Mesothelial cell of epicardium (in vitro differentiated cells): ENCODE data around the gene DCUN1D5. TPM values are rescaled to one million over a fixed set of nuclear protein-coding genes. Genes with fewer than 3 reads are reported as not detected.

Source experiments
- DNase-seq, 2 experiments: peaks; one replicate each; pipeline ENCODE4 v3.0.0; 2021; ENCODE audit warnings: low spot score in 2 of 2; ENCODE audit not compliant: unreplicated experiment in 2 of 2
- H3K27ac Mint-ChIP-seq: 2 replicates; pipeline ENCODE4 v1.8.0; 2021; ENCODE audit warnings: mixed read lengths
- H3K27me3 Mint-ChIP-seq: 2 replicates; pipeline ENCODE4 v1.8.0; 2021; ENCODE audit warnings: low read depth, mixed read lengths
- H3K36me3 Mint-ChIP-seq: 2 replicates; pipeline ENCODE4 v1.8.0; 2021; ENCODE audit warnings: mixed read lengths
- H3K4me1 Mint-ChIP-seq: 2 replicates; pipeline ENCODE4 v1.8.0; 2021; ENCODE audit warnings: mixed read lengths
- H3K4me3 Mint-ChIP-seq: 2 replicates; pipeline ENCODE4 v1.8.0; 2021; ENCODE audit warnings: mild to moderate bottlenecking, moderate library complexity, mixed read lengths
- H3K9me3 Mint-ChIP-seq: 2 replicates; pipeline ENCODE4 v1.8.0; 2021; ENCODE audit warnings: mixed read lengths
- CTCF ChIP-seq: fragments of 200-600 bp; sonication (generic); IDR thresholded peaks from one replicate; pipeline ENCODE4 v1.5.0; 2021; ENCODE audit warnings: antibody characterized with exemption; ENCODE audit not compliant: unreplicated experiment
- total RNA-seq: library from RNA; stranded (reverse); gene quantifications from 3 replicates; pipeline ENCODE4 v1.2.1, GENCODE V29; 2021

The DCUN1D5 gene
- total RNA-seq, 1 donor from 2014 or later, result 33.2 TPM

GRCh38 chr11:103070142-103070541 is 21.8 kb downstream of the DCUN1D5 start:
- Mint-ChIP-seq H3K36me3 (peaks cover 55% of the 10 kb centered on the region), H3K27me3 (no peaks in the 10 kb centered on the region), H3K27ac (no peak overlapping the region), H3K4me3 (no peak overlapping the region), H3K4me1 (no peaks in the 10 kb centered on the region), H3K9me3 (peaks cover 8% of the 10 kb centered on the region)
- DNase-seq, result no peak
- no peak for TF ChIP-seq CTCF

- H3K36me3 Mint-ChIP-seq, result peaks cover 49% of the 10 kb centered on the region
- no peaks in the 10 kb centered on the region for H3K4me1 Mint-ChIP-seq
- peaks cover 8% of the 10 kb centered on the region for H3K9me3 Mint-ChIP-seq
- H3K27me3 Mint-ChIP-seq, result no peaks in the 10 kb centered on the region
- no peak overlapping the region for H3K4me3 Mint-ChIP-seq
- H3K27ac Mint-ChIP-seq, result no peak overlapping the region
- TF ChIP-seq CTCF, result no peak
- no peak for DNase-seq
These were observed 22.6 kb downstream of the DCUN1D5 start for GRCh38 chr11:103069367-103069766.

GRCh38 chr11:103067118-103067517 is 24.8 kb downstream of the DCUN1D5 start:
- Mint-ChIP-seq H3K9me3 (peaks cover 8% of the 10 kb centered on the region), H3K27ac (no peak overlapping the region), H3K36me3 (peaks cover 39% of the 10 kb centered on the region)

GRCh38 chr11:103061656-103062055 is 30.3 kb downstream of the DCUN1D5 start:
- no peak for DNase-seq
- Mint-ChIP-seq H3K9me3 (no peaks in the 10 kb centered on the region), H3K4me3 (no peak overlapping the region), H3K27me3 (no peaks in the 10 kb centered on the region), H3K36me3 (peaks cover 24% of the 10 kb centered on the region), H3K27ac (no peak overlapping the region), H3K4me1 (no peaks in the 10 kb centered on the region)
- no peak for TF ChIP-seq CTCF

More at GRCh38 chr11:103067118-103067517, 24.8 kb downstream of the DCUN1D5 start:
- Mint-ChIP-seq H3K4me1 (no peaks in the 10 kb centered on the region), H3K27me3 (no peaks in the 10 kb centered on the region), H3K4me3 (no peak overlapping the region)
- no peak for TF ChIP-seq CTCF
- DNase-seq, result no peak

GRCh38 chr11:103055221-103055890 is 36.6 kb downstream of the DCUN1D5 start:
- no peak overlapping the region for H3K27ac Mint-ChIP-seq
- no peaks in the 10 kb centered on the region for H3K27me3 Mint-ChIP-seq
- no peak overlapping the region for H3K4me3 Mint-ChIP-seq
- H3K36me3 Mint-ChIP-seq, result peaks cover 2% of the 10 kb centered on the region
- peak; percentile 63 for TF ChIP-seq CTCF
- peaks cover 5% of the 10 kb centered on the region for H3K9me3 Mint-ChIP-seq
- DNase-seq, result no peak
- no peaks in the 10 kb centered on the region for H3K4me1 Mint-ChIP-seq
